SK-N-SH (cell line): ENCODE data around the gene TMEM151A. TPM values are rescaled to one million over a fixed set of nuclear protein-coding genes. Genes with fewer than 3 reads are reported as not detected.

Source experiments
- CTCF ChIA-PET: fragments of 300-600, 350-600 bp; formaldehyde crosslinking; extraction: SDS; loops from one replicate; lab custom pipeline; 2021; lab: Yijun Ruan, JAX
- POLR2A ChIA-PET: fragments of 350-600 bp; sonication (Branson Sonifier 250); formaldehyde crosslinking; extraction: SDS; loops from one replicate; lab custom pipeline; 2020; ENCODE audit warnings: antibody characterized with exemption, inconsistent platforms; lab: Yijun Ruan, JAX
- DNase-seq: peaks from one replicate; pipeline ENCODE4 v3.0.0; 2012
- H2AFZ ChIP-seq: fragments of 200-600 bp; sonication (generic); 2 replicates; pipeline ENCODE4 v1.8.1; 2016; ENCODE audit warnings: antibody characterized with exemption, mild to moderate bottlenecking, low read depth
- H3F3A ChIP-seq: fragments of 200-600 bp; sonication (generic); replicated peaks from 2 replicates; pipeline ENCODE3; 2016; ENCODE audit warnings: antibody characterized with exemption, mild to moderate bottlenecking; ENCODE audit not compliant: insufficient read depth
- H3K27ac ChIP-seq, 2 experiments: fragments of 200-500 bp in 1 of 2; fragments of 200-600 bp in 1 of 2; sonication (Bioruptor generic) in 1 of 2; sonication (generic), shearing (Covaris generic) in 1 of 2; 2 replicates each; pipeline versions ENCODE4 v1.5.1 to v1.6.1; 2014 to 2016; ENCODE audit warnings: low read depth in 2 of 2, inconsistent platforms in 1 of 2, low read length in 1 of 2, mild to moderate bottlenecking in 1 of 2, mixed read lengths in 1 of 2
- H3K27me3 ChIP-seq: fragments of 200-600 bp; sonication (generic), shearing (Covaris generic); 2 replicates; pipeline ENCODE4 v1.6.1; 2016; ENCODE audit warnings: mixed run types; ENCODE audit not compliant: insufficient read depth
- H3K36me3 ChIP-seq, 2 experiments: fragments of 200-500 bp in 1 of 2; fragments of 200-600 bp in 1 of 2; sonication (Bioruptor generic) in 1 of 2; sonication (generic) in 1 of 2; replicated peaks in 1 of 2; 2 replicates each; pipeline versions ENCODE3 to v1.5.1; 2014 to 2016; ENCODE audit warnings: low read length in 1 of 2, mild to moderate bottlenecking in 1 of 2; ENCODE audit not compliant: insufficient read depth in 2 of 2, control insufficient read depth in 1 of 2
- H3K4me1 ChIP-seq, 2 experiments: fragments of 200-500 bp in 1 of 2; fragments of 200-600 bp in 1 of 2; sonication (Bioruptor generic) in 1 of 2; sonication (generic), shearing (Covaris generic) in 1 of 2; 2 replicates each; pipeline versions ENCODE4 v1.5.1 to v1.6.1; 2014 to 2016; ENCODE audit warnings: low read depth in 1 of 2, low read length in 1 of 2, mixed run types in 1 of 2; ENCODE audit not compliant: insufficient read depth in 2 of 2, control insufficient read depth in 1 of 2
- H3K4me2 ChIP-seq: fragments of 200-600 bp; sonication (generic), shearing (Covaris generic); 2 replicates; pipeline ENCODE4 v1.6.1; 2017; ENCODE audit warnings: mixed run types
- H3K4me3 ChIP-seq, 2 experiments: fragments of 200-500 bp in 1 of 2; fragments of 200-600 bp in 1 of 2; sonication (Bioruptor generic) in 1 of 2; sonication (generic), shearing (Covaris generic) in 1 of 2; 2 replicates each; pipeline versions ENCODE4 v1.5.1 to v1.8.1; 2014 to 2016; ENCODE audit warnings: low read depth in 2 of 2, inconsistent platforms in 1 of 2, low read length in 1 of 2, mild to moderate bottlenecking in 1 of 2, mixed read lengths in 1 of 2, moderate library complexity in 1 of 2
- H3K79me2 ChIP-seq: fragments of 200-600 bp; sonication (generic); 2 replicates; pipeline ENCODE4 v1.8.1; 2017; ENCODE audit warnings: mild to moderate bottlenecking; ENCODE audit not compliant: insufficient read depth
- H3K9ac ChIP-seq: fragments of 200-600 bp; sonication (generic); 2 replicates; pipeline ENCODE4 v1.6.1; 2017; ENCODE audit warnings: mixed run types
- H3K9me2 ChIP-seq: fragments of 200-600 bp; sonication (generic); 2 replicates; pipeline ENCODE4 v1.6.1; 2017; ENCODE audit warnings: mixed run types
- H3K9me3 ChIP-seq: fragments of 200-600 bp; sonication (generic); 2 replicates; pipeline ENCODE4 v1.6.1; 2017; ENCODE audit warnings: mixed run types, mild to moderate bottlenecking, moderate library complexity
- H4K20me1 ChIP-seq: fragments of 200-600 bp; sonication (generic); 2 replicates; pipeline ENCODE4 v1.6.1; 2017; ENCODE audit warnings: mild to moderate bottlenecking, mixed run types; ENCODE audit not compliant: insufficient read depth
- CHD2 ChIP-seq: fragments of 150-350 bp; IDR thresholded peaks from 2 replicates; pipeline ENCODE4 v1.6.1; 2018; ENCODE audit warnings: low read length; ENCODE audit not compliant: partially characterized antibody
- CTCF ChIP-seq: fragments of 200-600 bp; sonication (generic); IDR thresholded peaks from 2 replicates; pipeline ENCODE4 v1.6.1; 2017; ENCODE audit warnings: antibody characterized with exemption, mild to moderate bottlenecking, moderate library complexity
- EZH2phosphoT487 ChIP-seq: fragments of 200-600 bp; sonication (generic); IDR thresholded peaks from 2 replicates; pipeline ENCODE4 v1.6.1; 2017; ENCODE audit warnings: low read depth, mixed run types, mild to moderate bottlenecking, antibody characterized with exemption, moderate library complexity, borderline replicate concordance
- FOXM1 ChIP-seq: IDR thresholded peaks from 2 replicates; pipeline ENCODE4 v1.4.0; 2012; ENCODE audit warnings: low read depth, mild to moderate bottlenecking
- GATA2 ChIP-seq: sonication (generic); formaldehyde crosslinking; IDR thresholded peaks from 2 replicates; pipeline ENCODE4 v1.5.0; 2020; ENCODE audit warnings: mild to moderate bottlenecking, missing genetic modification reagents
- MAX ChIP-seq: IDR thresholded peaks from 2 replicates; pipeline ENCODE4 v1.4.0; 2012; ENCODE audit warnings: low read depth
- MEF2A ChIP-seq: IDR thresholded peaks from 2 replicates; pipeline ENCODE4 v1.4.0; 2012; ENCODE audit warnings: low read depth, borderline replicate concordance
- MXI1 ChIP-seq: IDR thresholded peaks from 2 replicates; pipeline ENCODE4 v1.6.1; 2012; ENCODE audit warnings: mild to moderate bottlenecking, low read depth, low read length, improper control_type of control experiment
- NFIC ChIP-seq: IDR thresholded peaks from 2 replicates; pipeline ENCODE4 v1.4.0; 2012; ENCODE audit warnings: borderline replicate concordance
- POLR2AphosphoS5 ChIP-seq: IDR thresholded peaks from 2 replicates; pipeline ENCODE4 v1.6.1; 2012; ENCODE audit warnings: low read depth, low read length
- RCOR1 ChIP-seq: fragments of 150-350 bp; IDR thresholded peaks from 2 replicates; pipeline ENCODE4 v1.6.1; 2017; ENCODE audit warnings: antibody characterized with exemption, low read length
- RFX5 ChIP-seq: IDR thresholded peaks from 2 replicates; pipeline ENCODE4 v1.6.1; 2012; ENCODE audit warnings: mild to moderate bottlenecking, improper control_type of control experiment, low read length
- RXRA ChIP-seq: IDR thresholded peaks from 2 replicates; pipeline ENCODE4 v1.4.0; 2012; ENCODE audit warnings: low read depth, mild to moderate bottlenecking, borderline replicate concordance
- SIN3A ChIP-seq: IDR thresholded peaks from 2 replicates; pipeline ENCODE4 v1.6.1; 2012; ENCODE audit warnings: low read depth, mild to moderate bottlenecking, low read length, moderate library complexity, borderline replicate concordance
- TAF1 ChIP-seq: IDR thresholded peaks from 2 replicates; pipeline ENCODE4 v1.6.1; 2012; ENCODE audit warnings: low read depth, mild to moderate bottlenecking, low read length, moderate library complexity, borderline replicate concordance
- TCF12 ChIP-seq: IDR thresholded peaks from 2 replicates; pipeline ENCODE4 v1.4.0; 2012
- TEAD4 ChIP-seq: IDR thresholded peaks from 2 replicates; pipeline ENCODE4 v1.4.0; 2012; ENCODE audit warnings: mild to moderate bottlenecking, borderline replicate concordance; ENCODE audit not compliant: insufficient read depth
- WGBS: methylation state at CpG from one replicate; pipeline ENCODE4 v1.1.6; 2017; ENCODE audit warnings: low lambda C conversion rate; 5-methylcytosine and 5-hydroxymethylcytosine counted together
- polyA plus RNA-seq, 3 experiments: library from polyadenylated mRNA; depleted of rRNA; stranded (reverse); fragments of >200 nt; gene quantifications; 2 replicates each; pipeline ENCODE4 v1.2.3, GENCODE V29; 2012
- TF ChIP-seq, protein P1 (sequence below): IDR thresholded peaks from 2 replicates; pipeline ENCODE4; 2012
- TF ChIP-seq, protein P2 (sequence below): IDR thresholded peaks from 2 replicates; pipeline ENCODE4 v1.4.0; 2012; ENCODE audit warnings: low read depth, borderline replicate concordance

The TMEM151A gene
- polyA plus RNA-seq, 1 of the 3 experiments (the other 2 are of a cell fraction) = 0.35 TPM

- ChIA-PET CTCF (interaction anchor here (0.7 to 8.2 kb wide), 22 partner anchors 9 to 262 kb away, joined by 3 to 111 read pairs (median 4); partner anchors contain the start of genes BRMS1, RAB1B, RIN1 and TMEM151A), POLR2A (interaction anchor here (1.3 kb wide), 2 partner anchors 14 to 31 kb away, joined by 3 to 4 read pairs; no protein-coding TSS in a partner anchor)
- Histone ChIP-seq H3K9ac (no peak overlapping the region), H3K4me3 (no peak overlapping the region; a peak in 2 of 4 replicates), H3K27me3 (no peaks in the 10 kb centered on the region), H3K4me1 (peaks cover 0 to 51% of the 10 kb centered on the region in 2 experiments; a peak in 1 of 4 replicates), H3K27ac (peak overlapping the region; percentile 42 to 62), H3F3A (peaks cover 20% of the 10 kb centered on the region), H3K9me3 (no peaks in the 10 kb centered on the region), H2AFZ (no peak overlapping the region), H3K4me2 (no peak overlapping the region), H3K9me2 (no peaks in the 10 kb centered on the region), H4K20me1 (peaks cover 18% of the 10 kb centered on the region), H3K36me3 (peaks cover 0 to 36% of the 10 kb centered on the region in 2 experiments), H3K79me2 (peaks cover 19% of the 10 kb centered on the region; the same call in 1 of the 2 replicates)
- no peak for DNase-seq
- WGBS = 57% methylated on average over 18 of the region's 20 CpGs
- TF ChIP-seq EZH2phosphoT487 = no peak
- no peak for TF ChIP-seq GATA2 (CRISPR knock-in tag)
- TF ChIP-seq, protein P1, sequence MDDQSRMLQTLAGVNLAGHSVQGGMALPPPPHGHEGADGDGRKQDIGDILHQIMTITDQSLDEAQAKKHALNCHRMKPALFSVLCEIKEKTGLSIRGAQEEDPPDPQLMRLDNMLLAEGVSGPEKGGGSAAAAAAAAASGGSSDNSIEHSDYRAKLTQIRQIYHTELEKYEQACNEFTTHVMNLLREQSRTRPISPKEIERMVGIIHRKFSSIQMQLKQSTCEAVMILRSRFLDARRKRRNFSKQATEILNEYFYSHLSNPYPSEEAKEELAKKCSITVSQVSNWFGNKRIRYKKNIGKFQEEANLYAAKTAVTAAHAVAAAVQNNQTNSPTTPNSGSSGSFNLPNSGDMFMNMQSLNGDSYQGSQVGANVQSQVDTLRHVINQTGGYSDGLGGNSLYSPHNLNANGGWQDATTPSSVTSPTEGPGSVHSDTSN = no peak
- TF ChIP-seq CHD2 = no peak
- TF ChIP-seq MAX = no peak
- no peak for TF ChIP-seq TAF1
- TF ChIP-seq RCOR1 = no peak
- TF ChIP-seq TCF12 = no peak
- TF ChIP-seq TEAD4 = no peak
- TF ChIP-seq, protein P2, sequence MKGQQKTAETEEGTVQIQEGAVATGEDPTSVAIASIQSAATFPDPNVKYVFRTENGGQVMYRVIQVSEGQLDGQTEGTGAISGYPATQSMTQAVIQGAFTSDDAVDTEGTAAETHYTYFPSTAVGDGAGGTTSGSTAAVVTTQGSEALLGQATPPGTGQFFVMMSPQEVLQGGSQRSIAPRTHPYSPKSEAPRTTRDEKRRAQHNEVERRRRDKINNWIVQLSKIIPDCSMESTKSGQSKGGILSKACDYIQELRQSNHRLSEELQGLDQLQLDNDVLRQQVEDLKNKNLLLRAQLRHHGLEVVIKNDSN = no peak
- no peak for TF ChIP-seq FOXM1
- TF ChIP-seq POLR2AphosphoS5 = no peak
- no peak for TF ChIP-seq MEF2A
- TF ChIP-seq SIN3A = no peak
- no peak for TF ChIP-seq MXI1
- TF ChIP-seq NFIC = no peak
- no peak for TF ChIP-seq CTCF
- TF ChIP-seq RFX5 = no peak
- TF ChIP-seq RXRA = no peak
Measured at GRCh38 chr11:66281776-66282467, 9.8 kb upstream of the TMEM151A start.
